Anterior cingulate cortex (tissue), 58 donors: ENCODE measurements around the gene SYNPO2.
A peak's percentile ranks its signal among the peaks of the same experiment; 100 is the strongest.

Source experiments
- DNase-seq, 58 donors: peaks; one replicate each; lab custom pipeline; 2025; lab: John Stamatoyannopoulos, UW

The SYNPO2 gene

GRCh38 chr4:118923891-118924290, 35.2 kb downstream of the SYNPO2 start:
- DNase-seq = no peak

- peak in 33 of 58 donors; percentile 1 to 55 (median 16) for DNase-seq
Measured at GRCh38 chr4:118927974-118928373, 39.3 kb downstream of the SYNPO2 start.

GRCh38 chr4:118930255-118930654, 41.6 kb downstream of the SYNPO2 start:
- no peak for DNase-seq

GRCh38 chr4:118931786-118932185, 43.1 kb downstream of the SYNPO2 start:
- DNase-seq = no peak

GRCh38 chr4:118935819-118936218, 47.2 kb downstream of the SYNPO2 start:
- no peak for DNase-seq

GRCh38 chr4:118936406-118936805, 47.8 kb downstream of the SYNPO2 start:
- DNase-seq = no peak

GRCh38 chr4:118939169-118939783, 50.6 kb downstream of the SYNPO2 start:
- no peak for DNase-seq

GRCh38 chr4:118941149-118941548, 52.5 kb downstream of the SYNPO2 start:
- DNase-seq = no peak

- DNase-seq = no peak
Measured at GRCh38 chr4:118941799-118942198, 53.1 kb downstream of the SYNPO2 start.

GRCh38 chr4:118942465-118942864, 53.8 kb downstream of the SYNPO2 start:
- DNase-seq = no peak

- DNase-seq = no peak
Measured at GRCh38 chr4:118947095-118947494, 58.4 kb downstream of the SYNPO2 start.

- DNase-seq = no peak
Measured at GRCh38 chr4:118948545-118949144, 60.0 kb downstream of the SYNPO2 start.

GRCh38 chr4:118950224-118950623, 61.6 kb downstream of the SYNPO2 start:
- DNase-seq = no peak

GRCh38 chr4:118950929-118951570, 62.4 kb downstream of the SYNPO2 start:
- DNase-seq = no peak

GRCh38 chr4:118953276-118953675, 64.6 kb downstream of the SYNPO2 start:
- no peak for DNase-seq

GRCh38 chr4:118954246-118954645, 65.6 kb downstream of the SYNPO2 start:
- peak in 4 of 58 donors; percentile 5 to 29 (median 6) for DNase-seq

GRCh38 chr4:118955515-118955914, 66.9 kb downstream of the SYNPO2 start:
- no peak for DNase-seq

GRCh38 chr4:118957722-118958445, 69.2 kb downstream of the SYNPO2 start:
- DNase-seq = no peak

GRCh38 chr4:118962540-118962939, 73.9 kb downstream of the SYNPO2 start:
- DNase-seq = no peak

- no peak for DNase-seq
Measured at GRCh38 chr4:118964891-118965411, 76.3 kb downstream of the SYNPO2 start.

GRCh38 chr4:118967393-118967792, 78.7 kb downstream of the SYNPO2 start:
- DNase-seq = peak in 1 of 58 donors; percentile 2
